DMS53 treated with DMSO at 0.1 percent for 48 hours (cell line): ENCODE measurements around the gene CRHBP.
"Not testable (repeated sequence)": the region's sequence is repeated elsewhere in the genome, so short reads cannot be mapped to it uniquely, and the experiment has no call there.

ENCODE experiments used
- DNase-seq: peaks from one replicate; lab custom pipeline; 2025; ENCODE audit not compliant: unreplicated experiment; lab: John Stamatoyannopoulos, UW

The CRHBP gene

DNA sequence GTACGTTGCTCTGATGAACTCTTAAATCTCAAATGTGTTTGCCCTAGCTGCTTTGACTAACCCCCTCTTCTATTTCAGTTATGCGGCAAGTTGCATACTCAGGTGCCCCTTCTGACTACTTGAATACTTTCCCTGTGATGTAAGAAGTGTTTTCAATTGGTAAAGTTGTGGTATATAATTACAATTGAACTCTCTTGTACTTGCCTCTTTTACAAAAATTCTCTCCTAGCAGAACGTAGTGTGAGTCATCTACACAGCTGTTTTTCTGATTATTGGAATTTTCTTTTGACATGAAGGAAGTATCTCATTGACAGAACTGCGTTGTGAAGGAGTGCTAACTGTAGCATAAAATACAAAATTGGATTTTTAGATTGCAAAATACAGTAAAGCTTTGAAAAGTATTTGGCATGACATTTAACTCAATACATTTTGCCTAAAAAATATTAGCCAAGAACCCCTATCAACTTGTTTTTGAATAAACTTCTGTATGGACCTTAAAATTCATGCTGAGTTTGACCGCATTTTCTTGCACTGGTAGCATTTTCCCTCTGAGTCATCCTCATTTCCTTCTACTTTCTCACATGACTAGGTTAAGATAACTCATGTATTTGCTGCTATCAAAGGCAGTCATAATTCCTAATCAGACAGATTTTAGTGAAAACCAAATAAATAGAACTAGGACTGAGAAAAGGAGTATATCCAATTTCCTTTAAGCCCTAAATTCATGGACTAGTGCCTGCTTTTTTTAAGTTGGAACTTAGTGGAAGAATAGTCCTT is 6.3 kb downstream of the CRHBP start:
- no peak for DNase-seq

DNA sequence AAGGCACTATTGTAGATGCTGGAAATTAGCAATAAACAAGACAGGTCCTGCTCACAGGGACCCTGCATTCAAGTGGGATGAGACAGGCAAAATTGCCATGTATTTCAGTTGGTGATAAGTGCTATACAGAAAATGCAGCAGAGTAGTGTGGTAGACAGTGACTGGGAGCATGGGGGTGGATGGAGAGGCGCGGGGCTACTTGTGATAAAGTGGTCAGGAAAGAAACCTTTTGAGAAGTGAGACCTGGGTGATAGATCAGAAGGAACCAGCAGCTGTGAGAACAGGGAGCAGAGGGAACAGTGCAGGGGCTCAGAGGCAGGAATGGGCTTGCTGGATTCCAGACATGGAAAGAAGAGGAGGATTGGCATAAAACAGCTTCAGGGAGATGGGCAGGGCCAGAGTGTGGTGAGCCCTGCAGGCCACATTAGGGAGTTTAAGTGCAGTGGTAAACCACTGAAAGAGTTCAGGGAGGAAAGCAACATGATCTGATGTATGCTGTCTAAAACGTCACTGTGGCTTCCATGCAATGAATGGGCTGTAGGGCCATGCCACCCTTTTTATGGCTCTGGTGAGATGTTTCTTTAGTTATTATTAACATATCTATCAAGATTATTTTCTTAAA is 7.3 kb downstream of the CRHBP start:
- DNase-seq = no peak

DNA sequence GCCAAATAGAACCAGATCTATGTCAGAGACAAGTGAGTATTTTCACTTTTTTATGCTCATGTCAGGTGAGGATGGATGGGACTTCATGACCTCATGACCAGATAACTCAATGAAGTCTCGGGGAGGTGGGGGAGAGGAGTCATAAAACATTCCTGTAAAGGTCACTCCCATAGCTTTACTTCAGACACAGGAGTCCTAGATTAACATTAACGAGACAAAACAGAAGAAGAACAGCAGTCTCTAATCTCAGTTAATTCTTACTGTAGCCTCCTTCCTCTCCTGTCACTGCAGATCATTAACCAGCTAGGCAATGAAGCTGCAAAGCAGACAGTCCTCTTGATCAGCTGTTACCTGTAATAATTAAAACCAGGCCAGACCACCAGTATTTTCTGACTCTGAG is 11.2 kb downstream of the CRHBP start:
- DNase-seq = no peak

DNA sequence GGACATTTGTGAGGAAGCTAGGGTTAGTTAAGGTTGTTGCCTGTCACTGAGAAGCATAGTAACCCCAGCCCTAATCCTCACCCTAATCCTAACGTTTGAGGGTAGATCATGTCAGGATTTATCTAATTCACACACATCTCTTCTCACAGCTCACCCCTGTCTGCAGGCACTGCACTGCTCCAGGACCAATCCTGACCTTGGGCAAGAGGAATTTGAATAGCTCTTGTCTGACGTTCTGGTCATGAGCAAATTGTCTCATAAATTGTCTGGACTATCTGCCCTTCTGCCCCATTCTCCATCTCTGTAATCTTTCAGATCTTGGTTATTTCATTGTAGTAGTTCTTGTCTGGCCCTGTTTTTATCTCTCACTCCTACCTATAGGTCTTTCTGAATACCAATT is 18.7 kb downstream of the CRHBP start:
- DNase-seq = no peak

DNA sequence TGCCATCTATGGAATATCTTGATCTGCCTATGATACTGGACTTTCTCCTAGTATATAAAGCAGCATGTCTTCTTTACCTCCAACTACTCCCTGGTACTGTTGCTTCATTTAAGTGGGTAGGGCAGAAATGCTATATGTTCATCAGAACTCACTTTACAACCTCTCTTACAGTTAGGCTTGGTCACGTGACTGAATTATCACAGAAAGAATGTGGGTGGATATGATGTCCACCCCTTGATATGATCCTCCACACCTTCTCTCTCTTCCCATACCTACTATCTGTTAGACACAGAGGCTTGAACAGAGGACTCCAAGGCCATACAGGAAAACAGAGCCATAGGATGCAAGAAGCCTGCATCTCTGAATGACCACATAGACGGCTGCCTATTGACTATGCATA is 19.8 kb downstream of the CRHBP start:
- DNase-seq = no peak

DNA sequence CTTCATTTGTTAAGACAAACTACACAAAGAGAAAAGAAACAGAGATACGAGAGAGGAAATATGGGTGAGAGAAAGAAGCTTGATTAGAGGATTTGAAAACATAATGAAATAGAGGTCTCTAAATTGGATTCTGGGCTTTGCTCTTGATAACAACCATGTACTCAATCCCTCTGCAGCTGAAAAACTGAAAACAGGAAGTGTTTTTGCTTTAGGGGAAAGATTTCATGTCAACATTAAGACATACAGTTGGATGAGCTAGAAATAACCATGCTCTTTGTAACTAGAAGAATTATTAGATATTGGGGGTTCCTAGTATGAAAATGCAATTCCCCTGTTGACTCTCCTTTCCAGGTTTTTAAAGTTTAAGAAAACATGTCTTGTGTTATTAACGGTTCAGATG is 21.9 kb downstream of the CRHBP start:
- DNase-seq = no peak

DNA sequence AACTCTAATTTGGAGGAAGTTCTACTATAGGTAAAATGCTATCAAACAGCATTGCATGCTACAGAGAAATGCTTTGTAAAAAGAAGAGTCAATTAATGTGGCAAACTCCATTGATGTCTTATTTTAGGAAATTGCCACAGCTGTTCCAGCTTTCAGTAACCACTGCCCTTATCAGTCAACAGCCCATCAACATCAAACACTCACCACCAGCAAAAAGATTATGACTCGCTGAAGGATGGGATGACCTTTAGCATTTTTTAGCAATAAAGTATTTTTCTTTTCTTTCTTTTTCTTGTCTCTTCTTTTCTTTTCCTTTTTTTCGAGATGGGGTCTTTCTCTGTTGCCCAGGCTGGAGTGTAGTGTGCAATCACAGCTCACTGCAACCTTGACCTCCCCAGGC is 26.0 kb downstream of the CRHBP start:
- DNase-seq = no peak

DNA sequence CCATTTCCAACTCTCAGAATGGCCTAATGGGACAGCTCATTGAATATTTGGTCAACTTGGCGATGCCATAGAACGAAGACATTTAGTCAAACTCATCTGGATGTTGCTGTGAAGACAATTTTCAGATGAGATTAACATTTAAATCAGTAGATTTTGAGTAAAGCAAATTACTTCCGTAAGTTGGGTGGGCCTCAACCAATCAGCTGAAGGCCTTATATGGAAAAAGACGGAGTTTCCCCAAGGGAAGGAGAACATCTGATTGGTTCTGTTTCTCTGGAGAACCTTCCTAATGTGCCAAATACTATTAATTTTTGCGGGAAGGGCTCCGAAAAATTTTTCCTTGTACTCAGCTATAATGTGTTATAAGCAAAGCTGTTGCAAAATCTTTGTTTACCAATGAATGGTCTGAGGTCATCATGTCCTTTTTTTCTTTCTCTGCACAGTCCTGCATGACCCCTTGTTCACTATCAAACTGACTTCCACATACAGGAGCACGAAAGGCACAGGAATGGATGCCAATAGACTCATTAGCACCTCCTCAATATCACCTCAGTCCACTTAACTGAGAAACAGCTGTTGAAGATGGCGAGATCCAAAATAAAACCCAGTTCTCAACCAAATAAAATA is 27.8 kb downstream of the CRHBP start:
- DNase-seq = no peak

DNA sequence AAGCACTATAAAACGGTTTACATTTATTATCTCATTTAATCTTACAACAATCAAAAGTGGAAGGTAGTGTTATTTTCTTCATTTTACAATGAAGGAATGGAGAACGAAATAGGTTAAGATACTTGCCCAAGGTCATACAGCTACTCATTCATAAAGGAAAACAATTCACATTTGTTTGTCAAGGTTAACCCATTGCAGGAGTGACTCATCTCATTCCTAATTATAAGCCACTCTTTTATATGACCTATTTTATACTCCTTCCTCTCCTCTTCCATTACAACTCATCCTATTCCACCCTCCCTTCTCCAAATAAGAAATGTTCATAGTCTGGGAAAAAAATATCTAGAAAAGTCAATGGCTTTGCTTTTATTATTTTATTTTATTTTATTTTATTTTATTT is 29.6 kb downstream of the CRHBP start:
- DNase-seq = no peak

DNA sequence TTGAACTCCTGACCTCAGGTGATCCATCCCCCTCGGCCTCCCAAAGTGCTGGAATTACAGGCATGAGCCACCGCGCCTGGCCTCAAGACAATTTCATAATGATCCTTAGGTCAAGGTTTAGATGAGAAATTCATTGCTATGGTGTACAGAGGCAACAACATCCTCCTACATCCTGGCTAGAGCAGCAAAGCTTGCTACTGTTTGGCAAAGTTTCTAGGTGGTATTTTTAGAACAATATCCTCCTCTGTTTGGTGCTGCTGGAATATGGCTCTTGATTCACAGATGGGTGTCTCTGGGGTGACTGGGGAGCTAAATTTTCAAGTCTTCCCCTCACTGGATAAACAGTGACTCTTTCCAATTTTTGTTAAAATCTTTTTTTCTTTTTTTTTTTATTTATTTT is 30.6 kb downstream of the CRHBP start:
- DNase-seq = no peak

DNA sequence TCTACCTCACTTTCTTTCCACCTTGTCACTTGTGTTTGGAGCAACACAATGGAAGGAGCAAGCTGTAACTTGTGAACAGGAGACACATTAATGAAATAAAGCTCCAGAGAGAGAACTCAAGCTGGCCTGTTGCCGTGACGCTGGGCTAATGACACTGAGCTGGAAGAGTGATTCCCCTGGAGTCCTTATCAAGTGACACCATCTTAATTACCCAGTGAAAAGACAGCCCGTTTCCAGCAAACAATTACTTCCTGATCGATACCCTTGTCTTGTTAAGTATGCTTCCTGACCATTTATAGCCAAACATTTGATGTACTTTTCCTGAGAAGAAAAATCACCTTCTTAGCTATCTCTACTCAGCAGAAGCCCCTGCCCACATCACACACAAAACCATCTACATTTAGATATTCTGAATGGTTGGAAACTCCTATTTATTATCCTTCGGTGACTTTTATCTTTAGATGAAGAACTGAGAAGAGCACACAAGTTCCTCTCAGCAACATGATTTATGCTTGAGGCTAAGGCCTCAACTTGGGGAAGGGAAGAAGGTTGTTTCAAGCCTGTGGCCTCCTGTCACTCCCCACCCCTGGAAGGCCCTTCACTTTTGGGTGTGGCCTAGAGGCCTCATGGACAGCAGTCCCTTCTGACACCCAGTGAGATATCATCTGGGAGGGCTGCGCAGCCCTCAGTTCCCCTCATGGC is 34.1 kb downstream of the CRHBP start:
- no peak for DNase-seq

DNA sequence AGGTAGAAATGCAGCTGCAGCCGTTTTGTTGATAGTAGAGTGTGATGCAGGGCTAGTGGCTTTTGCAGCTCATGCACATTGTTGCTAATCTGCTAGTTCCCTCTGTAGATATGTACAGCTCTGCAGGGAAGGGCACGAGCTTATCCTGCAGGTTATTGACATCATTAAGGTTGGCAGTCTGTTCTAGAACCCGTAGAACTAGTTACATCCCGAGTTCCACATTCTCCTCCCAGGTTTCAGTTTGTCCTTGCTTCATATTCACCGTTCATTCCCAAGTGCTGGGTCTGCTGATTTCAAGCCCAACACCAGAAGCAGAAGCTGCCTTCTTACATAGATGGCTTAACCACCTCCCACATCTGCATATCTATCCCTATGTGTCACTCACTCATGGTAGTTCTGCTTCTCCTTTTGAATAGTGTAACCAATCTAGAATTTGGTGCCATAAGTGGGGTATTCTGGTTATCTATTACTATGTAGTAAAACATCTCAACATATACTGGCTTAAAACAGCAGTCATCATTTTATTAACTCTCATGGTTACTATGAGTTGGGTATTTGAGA is 38.1 kb downstream of the CRHBP start:
- DNase-seq = no peak

DNA sequence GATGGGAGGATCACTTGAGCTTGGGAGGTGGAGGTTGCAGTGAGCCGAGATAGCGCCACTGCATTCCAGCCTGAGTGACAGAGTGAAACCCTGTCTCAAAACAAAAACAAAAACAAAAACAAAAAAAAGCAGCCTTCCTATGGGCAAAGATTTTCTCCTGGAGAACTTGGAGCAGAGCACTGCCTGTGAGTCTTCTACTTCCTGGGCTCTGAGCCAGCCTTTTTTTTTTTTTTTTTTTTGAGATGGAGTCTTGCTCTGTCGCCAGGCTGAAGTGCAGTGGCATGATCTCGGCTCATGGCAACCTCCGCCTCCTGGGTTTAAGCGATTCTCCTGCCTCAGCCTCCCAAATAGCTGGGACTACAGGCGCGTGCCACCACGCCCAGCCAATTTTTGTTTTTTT is 40.6 kb downstream of the CRHBP start:
- not testable (repeated sequence) for DNase-seq

DNA sequence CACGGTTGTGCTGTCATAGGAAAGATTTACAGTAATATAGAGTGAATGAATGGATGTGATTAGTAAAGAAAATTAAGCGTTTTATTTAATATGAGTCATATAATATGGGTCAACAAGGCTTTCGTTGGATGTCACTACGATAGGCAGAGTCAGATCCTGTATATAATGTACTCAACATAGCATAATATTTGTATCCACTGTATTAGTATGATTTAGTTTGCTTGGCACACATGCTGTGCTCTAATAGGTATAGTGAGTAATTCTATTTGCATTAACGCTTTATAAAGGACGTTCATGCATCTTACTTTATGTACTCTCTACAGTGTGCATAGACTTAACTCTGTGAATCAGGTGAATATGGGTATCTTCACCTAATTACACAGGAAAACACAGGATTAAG is 41.5 kb downstream of the CRHBP start:
- no peak for DNase-seq

DNA sequence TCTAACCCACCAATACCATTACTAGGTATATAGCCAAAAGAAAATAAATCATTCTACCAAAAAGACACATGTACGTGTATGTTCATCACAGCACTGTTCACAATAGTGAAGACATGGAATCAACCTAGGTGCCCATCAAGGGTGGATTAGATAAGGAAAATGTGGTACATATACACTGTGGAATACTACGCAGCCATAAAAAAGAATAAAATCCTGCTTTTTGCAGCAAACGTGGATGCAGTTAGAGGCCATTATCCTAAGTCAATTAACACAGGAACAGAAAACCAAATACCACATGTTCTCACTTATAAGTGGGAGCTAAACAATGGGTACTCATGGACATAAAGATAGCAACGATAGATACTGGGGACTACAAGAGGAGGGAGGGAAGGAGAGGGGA is 45.4 kb downstream of the CRHBP start:
- not testable (repeated sequence) for DNase-seq

DNA sequence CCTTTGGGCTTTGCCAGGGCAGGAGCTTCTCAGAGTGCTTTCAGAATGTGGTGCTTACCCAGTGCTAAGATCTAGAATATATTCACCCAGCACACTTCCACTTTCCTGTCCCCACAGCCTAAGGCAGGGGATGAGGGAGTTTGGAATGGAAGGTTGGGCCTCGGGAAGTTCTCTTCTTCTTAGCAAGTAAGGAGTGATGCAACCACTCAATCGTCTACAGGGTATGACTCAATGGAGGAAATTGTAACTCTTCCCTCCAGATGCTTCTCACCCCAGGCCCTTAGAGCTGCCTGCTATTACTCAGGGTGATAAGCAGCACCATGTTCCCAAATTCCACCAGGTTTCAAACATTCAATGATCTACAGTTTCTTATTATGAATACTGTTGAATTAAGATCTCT is 46.6 kb downstream of the CRHBP start:
- DNase-seq = no peak

DNA sequence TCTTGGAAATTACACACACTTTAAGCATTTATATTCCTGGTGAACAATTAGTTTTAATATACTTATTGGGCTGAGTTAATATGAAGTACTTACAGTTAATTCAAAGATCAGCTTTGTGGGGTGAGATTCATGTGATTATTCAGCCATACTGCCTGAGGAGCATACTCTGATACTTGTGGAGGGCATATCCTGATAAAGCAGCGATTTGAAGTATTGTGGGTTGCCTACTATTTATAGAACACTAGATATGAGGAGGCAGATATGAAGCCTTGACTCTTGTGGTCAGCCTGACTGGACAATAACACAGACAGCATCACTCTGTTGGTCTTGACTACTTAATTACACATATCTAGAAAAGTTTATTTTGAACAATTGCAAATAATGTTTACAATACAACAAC is 50.4 kb downstream of the CRHBP start:
- no peak for DNase-seq

DNA sequence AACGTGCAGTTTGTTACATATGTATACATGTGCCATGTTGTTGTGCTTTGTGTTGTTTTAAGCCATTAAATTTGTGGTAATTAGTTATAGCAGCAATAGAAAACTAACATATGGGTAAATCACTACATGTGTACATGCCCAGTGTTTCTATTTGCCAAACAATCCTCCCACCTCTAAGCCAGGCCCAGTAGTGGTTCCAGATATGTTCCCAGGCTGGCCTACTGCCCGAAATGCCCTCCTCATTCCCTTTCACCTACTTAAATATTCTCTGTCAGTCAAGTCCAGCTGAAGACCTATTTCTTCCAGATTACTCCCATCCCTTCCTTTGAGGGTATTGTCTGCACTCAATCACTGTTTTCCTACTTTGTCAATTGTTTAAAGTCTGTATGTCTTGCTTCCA is 53.3 kb downstream of the CRHBP start:
- DNase-seq = no peak

DNA sequence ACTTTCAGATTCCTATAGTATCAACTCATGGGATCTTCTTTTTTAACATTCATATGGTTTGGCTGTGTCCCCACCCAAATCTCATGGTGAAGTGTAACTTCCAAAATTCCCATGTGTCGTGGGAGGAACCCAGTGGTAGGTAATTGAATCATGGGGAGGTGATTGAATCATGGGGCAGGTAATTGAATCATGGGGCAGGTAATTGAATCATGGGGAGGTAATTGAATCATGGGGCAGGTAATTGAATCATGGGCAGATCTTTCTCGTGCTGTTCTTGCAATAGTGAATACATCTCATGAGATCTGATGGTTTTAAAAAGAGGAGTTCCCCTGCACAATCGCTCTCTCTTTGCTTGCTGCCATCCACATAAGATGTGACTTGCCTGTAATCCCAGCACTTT is 55.6 kb downstream of the CRHBP start:
- DNase-seq = no peak

DNA sequence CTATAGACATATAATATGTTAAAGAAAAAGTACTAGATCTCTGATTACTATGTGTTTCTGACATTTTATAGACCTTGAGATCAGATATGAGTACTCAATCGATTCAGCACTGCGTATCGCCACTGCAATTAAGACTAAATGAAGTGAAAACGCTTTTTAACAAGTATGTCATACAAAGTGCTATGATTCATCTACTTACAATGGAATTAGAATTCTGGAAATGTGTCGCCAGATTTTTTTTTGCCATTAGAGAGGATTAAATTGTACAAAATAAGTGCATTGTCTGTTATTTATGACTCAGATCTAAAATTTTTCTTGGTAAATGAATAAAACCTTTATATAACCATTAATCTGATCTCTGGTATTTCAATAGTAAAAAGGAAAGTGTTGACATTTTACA is 57.4 kb downstream of the CRHBP start:
- DNase-seq = no peak

DNA sequence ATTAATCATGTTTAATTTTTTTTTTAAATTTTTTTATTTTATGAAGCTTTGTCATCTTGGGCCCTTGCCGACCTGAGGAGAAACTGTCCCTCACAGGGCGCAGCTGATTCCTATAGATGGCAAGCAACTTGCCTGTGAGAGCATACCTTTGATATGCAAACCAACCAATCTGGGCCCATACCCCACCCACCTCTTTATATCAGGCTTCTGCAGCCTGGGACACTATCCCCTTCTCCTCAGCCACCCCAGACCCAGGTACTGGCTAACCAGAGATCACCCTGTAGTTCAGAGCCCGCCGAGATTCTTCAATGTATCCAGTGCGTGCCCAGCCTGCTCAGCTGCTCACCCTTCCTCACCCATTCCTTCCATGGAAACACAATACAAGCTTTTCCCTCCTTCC is 58.7 kb downstream of the CRHBP start:
- no peak for DNase-seq

DNA sequence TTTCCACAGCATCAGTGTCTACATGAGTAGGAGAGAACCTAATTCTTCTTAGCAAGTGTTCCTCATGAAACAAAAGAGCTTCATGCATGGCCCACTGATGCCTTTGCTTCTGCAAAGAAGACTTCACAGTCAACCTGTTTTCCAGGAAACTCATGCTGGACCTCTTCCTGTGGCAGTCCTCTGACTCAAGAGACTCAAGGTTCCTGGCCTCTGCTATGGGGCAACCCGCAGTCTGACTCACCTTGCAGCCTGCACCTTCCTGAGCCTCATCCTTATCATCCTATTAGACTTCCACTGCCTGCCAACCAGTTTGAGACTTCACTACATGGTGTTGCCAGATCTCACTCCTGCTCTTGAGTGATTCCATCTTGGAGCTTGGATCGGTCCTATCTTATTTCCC is 59.8 kb downstream of the CRHBP start:
- no peak for DNase-seq
